GM12891 (cell line): ENCODE results near the gene CLCN7.

Experiments
- POLR2A ChIP-seq: IDR thresholded peaks from 2 replicates; pipeline ENCODE4 v1.6.1; 2011; ENCODE audit warnings: low read depth, low read length, control low read depth
- POLR2AphosphoS5 ChIP-seq: IDR thresholded peaks from 2 replicates; pipeline ENCODE4 v1.6.1; 2011; ENCODE audit warnings: low read depth, low read length, control low read depth
- TAF1 ChIP-seq: IDR thresholded peaks from 2 replicates; pipeline ENCODE4 v1.6.1; 2011; ENCODE audit warnings: low read depth, low read length, control low read depth

GRCh38 chr16:1486551-1487390 is 11.9 kb upstream of the CLCN7 start:
- TF ChIP-seq TAF1 (no peak), POLR2A (no peak), POLR2AphosphoS5 (no peak)
